Endothelial cell of umbilical vein (primary cell): ENCODE results near the gene RPS16. TPM values are rescaled to one million over a fixed set of nuclear protein-coding genes. Genes with fewer than 3 reads are reported as not detected.

ENCODE experiments used
- BruUV-seq: library from RNA; stranded (reverse); fragments of 400-500 nt; replicated peaks from 2 replicates; lab custom pipeline; 2021; lab: Mats Ljungman, UMichigan
- CTCF ChIA-PET: fragments of 300-600, 350-600 bp; sonication (Branson Sonifier 250); formaldehyde crosslinking; loops from one replicate; lab custom pipeline; 2021; ENCODE audit warnings: antibody characterized with exemption, inconsistent platforms; lab: Charles Lee
- POLR2A ChIA-PET: fragments of 300-600, 350-600 bp; sonication (Branson Sonifier 250); formaldehyde crosslinking; loops from one replicate; lab custom pipeline; 2021; ENCODE audit warnings: antibody characterized with exemption, inconsistent platforms; lab: Charles Lee
- DNase-seq: peaks from one replicate; pipeline ENCODE4 v3.0.0-alpha.2; 2011; ENCODE audit warnings: low read depth, low spot score
- FAIRE-seq: peaks from 2 replicates; lab custom pipeline; 2011; peaks lifted over from hg19 to GRCh38; lab: Jason Lieb, UNC
- H2AFZ ChIP-seq: 2 replicates; pipeline ENCODE4 v1.6.0; 2012; ENCODE audit warnings: low read depth, low read length, control low read depth, inconsistent platforms
- H3K27ac ChIP-seq: 2 replicates; pipeline ENCODE4 v1.5.1; 2011; ENCODE audit warnings: low read depth, mild to moderate bottlenecking, control low read depth, low read length, moderate library complexity; ENCODE audit not compliant: insufficient read depth
- H3K27me3 ChIP-seq, 2 experiments: 2 replicates each; pipeline versions ENCODE4 v1.6.0 to v1.6.1; 2011; ENCODE audit warnings: low read length in 2 of 2, mixed read lengths in 1 of 2; ENCODE audit not compliant: control insufficient read depth in 2 of 2, insufficient read depth in 2 of 2
- H3K36me3 ChIP-seq, 2 experiments: 2 replicates in 1 of 2; 3 replicates in 1 of 2; pipeline ENCODE4 v1.5.1; 2011; ENCODE audit warnings: low read length in 2 of 2, mild to moderate bottlenecking in 1 of 2, moderate library complexity in 1 of 2; ENCODE audit not compliant: control insufficient read depth in 2 of 2, insufficient read depth in 2 of 2; ENCODE audit errors: extremely low read depth in 1 of 2
- H3K4me1 ChIP-seq: 3 replicates; pipeline ENCODE4 v1.5.1; 2011; ENCODE audit warnings: mild to moderate bottlenecking, low read length; ENCODE audit not compliant: control insufficient read depth, insufficient read depth; ENCODE audit errors: extremely low read depth
- H3K4me2 ChIP-seq: 2 replicates; pipeline ENCODE4 v1.6.1; 2011; ENCODE audit warnings: low read length, control low read depth, mixed read lengths; ENCODE audit not compliant: insufficient read depth
- H3K4me3 ChIP-seq, 3 experiments: fragments of 200-600 bp in 1 of 3; sonication (generic), shearing (Covaris generic) in 1 of 3; replicated peaks in 1 of 3; 2 replicates each; pipeline ENCODE4 v1.5.1; 2011 to 2016; ENCODE audit warnings: control low read depth in 3 of 3, low read length in 3 of 3, mild to moderate bottlenecking in 2 of 3, inconsistent platforms in 1 of 3, low read depth in 1 of 3, moderate library complexity in 1 of 3; ENCODE audit not compliant: insufficient read depth in 1 of 3
- H3K79me2 ChIP-seq: 2 replicates; pipeline ENCODE4 v1.6.0; 2012; ENCODE audit warnings: low read length, inconsistent platforms; ENCODE audit not compliant: control insufficient read depth, insufficient read depth
- H3K9ac ChIP-seq: replicated peaks from 2 replicates; pipeline ENCODE3; 2011; ENCODE audit warnings: low read length, control low read depth; ENCODE audit not compliant: insufficient read depth; ENCODE audit errors: extremely low read depth
- H3K9me1 ChIP-seq: replicated peaks from 3 replicates; pipeline ENCODE4 v1.6.0; 2011; ENCODE audit warnings: mild to moderate bottlenecking, low read length; ENCODE audit not compliant: control insufficient read depth, insufficient read depth; ENCODE audit errors: extremely low read depth
- H3K9me3 ChIP-seq: replicated peaks from 2 replicates; pipeline ENCODE4 v1.5.1; 2012; ENCODE audit warnings: low read length, inconsistent platforms; ENCODE audit not compliant: control insufficient read depth, insufficient read depth
- H4K20me1 ChIP-seq: replicated peaks from 2 replicates; pipeline ENCODE3; 2011; ENCODE audit warnings: mild to moderate bottlenecking, low read length; ENCODE audit not compliant: control insufficient read depth, insufficient read depth; ENCODE audit errors: extremely low read depth
- EZH2 ChIP-seq: IDR thresholded peaks from 2 replicates; pipeline ENCODE4 v1.6.1; 2012; ENCODE audit warnings: borderline replicate concordance, low read depth, mild to moderate bottlenecking, moderate library complexity, low read length, inconsistent platforms; ENCODE audit not compliant: severe bottlenecking
- FOS ChIP-seq: IDR thresholded peaks from 2 replicates; pipeline ENCODE4 v1.6.1; 2011; ENCODE audit warnings: mild to moderate bottlenecking, low read length, moderate library complexity, borderline replicate concordance; ENCODE audit not compliant: insufficient read depth
- JUN ChIP-seq: IDR thresholded peaks from 2 replicates; pipeline ENCODE4 v1.6.1; 2011; ENCODE audit warnings: borderline replicate concordance, low read depth; ENCODE audit not compliant: insufficient read length, insufficient read depth
- MAX ChIP-seq: IDR thresholded peaks from 2 replicates; pipeline ENCODE4 v1.6.1; 2011; ENCODE audit not compliant: insufficient read depth, insufficient read length
- MYC ChIP-seq: IDR thresholded peaks from one replicate; pipeline ENCODE4 v1.6.1; 2011; ENCODE audit warnings: mild to moderate bottlenecking, low read depth, low read length
- POLR2AphosphoS5 ChIP-seq: IDR thresholded peaks from 2 replicates; pipeline ENCODE4 v1.6.1; 2012; ENCODE audit warnings: low read depth, mild to moderate bottlenecking, control low read depth, low read length, moderate library complexity; ENCODE audit not compliant: insufficient read depth
- dilution Hi-C: fragments of 300-500 bp; cut with MboI; formaldehyde crosslinking; loops from one replicate; pipeline ENCODE4 v1.15.0; 2019; ENCODE audit warnings: low sequenced_read_pairs; ENCODE audit not compliant: extremely low pct_ligation_motif_present
- intact Hi-C: fragments of 100-400 bp; cut with micrococcal nuclease; formaldehyde crosslinking; loops from one replicate; pipeline ENCODE4 v1.10.0; 2022
- polyA plus RNA-seq, 4 experiments: library from polyadenylated mRNA; depleted of rRNA in 3 of 4; stranded (reverse) in 3 of 4; unstranded in 1 of 4; fragments of >200 nt; gene quantifications; 2 replicates each; pipeline versions ENCODE4 v1.2.1 to v1.2.3, GENCODE V29; 2011 to 2012; ENCODE audit warnings: missing spikeins in 1 of 4
- total RNA-seq: library from RNA; stranded (reverse); gene quantifications from 2 replicates; pipeline ENCODE4 v1.2.3, GENCODE V29; 2021
- TF ChIP-seq, protein P1 (sequence below), 2 donors: IDR thresholded peaks; 1 replicate in 1 of 2; 2 replicates in 1 of 2; pipeline ENCODE4 v1.5.1; 2011; ENCODE audit warnings: low read length in 2 of 2, mild to moderate bottlenecking in 2 of 2, moderate library complexity in 2 of 2, control low read depth in 1 of 2, inconsistent platforms in 1 of 2, low read depth in 1 of 2; ENCODE audit not compliant: insufficient read depth in 1 of 2; ENCODE audit errors: extremely low read depth in 1 of 2

Gene RPS16
- total and polyA plus RNA-seq, 2 donors (not counting 3 experiments of a cell fraction or from before 2014, with no cell fraction given) = 1,768 to 5,244 TPM

GRCh38 chr19:39472746-39473442 is 37.1 kb upstream of the RPS16 start:
- no peak overlapping the region for H3K4me2 ChIP-seq
- DNase-seq (no peak), FAIRE-seq (no peak)
- H3K9me3 ChIP-seq = no peaks in the 10 kb centered on the region
- H2AFZ ChIP-seq = no peak overlapping the region
- dilution Hi-C loops = no loop called here
- H3K79me2 ChIP-seq = no peaks in the 10 kb centered on the region
- no peak for TF ChIP-seq EZH2
- TF ChIP-seq JUN = no peak
- no peak for TF ChIP-seq POLR2AphosphoS5
- TF ChIP-seq FOS = no peak
- TF ChIP-seq MAX = no peak
- no peak for TF ChIP-seq MYC
- TF ChIP-seq, protein P1, sequence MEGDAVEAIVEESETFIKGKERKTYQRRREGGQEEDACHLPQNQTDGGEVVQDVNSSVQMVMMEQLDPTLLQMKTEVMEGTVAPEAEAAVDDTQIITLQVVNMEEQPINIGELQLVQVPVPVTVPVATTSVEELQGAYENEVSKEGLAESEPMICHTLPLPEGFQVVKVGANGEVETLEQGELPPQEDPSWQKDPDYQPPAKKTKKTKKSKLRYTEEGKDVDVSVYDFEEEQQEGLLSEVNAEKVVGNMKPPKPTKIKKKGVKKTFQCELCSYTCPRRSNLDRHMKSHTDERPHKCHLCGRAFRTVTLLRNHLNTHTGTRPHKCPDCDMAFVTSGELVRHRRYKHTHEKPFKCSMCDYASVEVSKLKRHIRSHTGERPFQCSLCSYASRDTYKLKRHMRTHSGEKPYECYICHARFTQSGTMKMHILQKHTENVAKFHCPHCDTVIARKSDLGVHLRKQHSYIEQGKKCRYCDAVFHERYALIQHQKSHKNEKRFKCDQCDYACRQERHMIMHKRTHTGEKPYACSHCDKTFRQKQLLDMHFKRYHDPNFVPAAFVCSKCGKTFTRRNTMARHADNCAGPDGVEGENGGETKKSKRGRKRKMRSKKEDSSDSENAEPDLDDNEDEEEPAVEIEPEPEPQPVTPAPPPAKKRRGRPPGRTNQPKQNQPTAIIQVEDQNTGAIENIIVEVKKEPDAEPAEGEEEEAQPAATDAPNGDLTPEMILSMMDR (IDR thresholded peaks at IDR 0.05; ENCODE audit: extremely low read depth in 1 of 2, insufficient read depth in 1 of 2, low read depth in 1 of 2, low read length in 2 of 2) = no peak
- H3K27me3 ChIP-seq = no peaks in the 10 kb centered on the region
- POLR2A ChIA-PET = no interaction called here
- H3K9me1 ChIP-seq = no peaks in the 10 kb centered on the region
- no peaks in the 10 kb centered on the region for H4K20me1 ChIP-seq
- no peaks in the 10 kb centered on the region for H3K4me1 ChIP-seq
- CTCF ChIA-PET = no interaction called here
- H3K36me3 ChIP-seq = peaks cover 9 to 74% of the 10 kb centered on the region in 2 experiments
- BruUV-seq = no TSS peak
- H3K4me3 ChIP-seq = no peak overlapping the region
- intact Hi-C loops = no loop called here
- H3K9ac ChIP-seq = no peak overlapping the region
- H3K27ac ChIP-seq = no peak overlapping the region
